T47D (cell line): ENCODE measurements around the gene INHBB.
A peak's percentile ranks its signal among the peaks of the same experiment; 100 is the strongest.
"Not testable (repeated sequence)": the region's sequence is repeated elsewhere in the genome, so short reads cannot be mapped to it uniquely, and the experiment has no call there.

Source experiments
- DNase-seq, 2 experiments: peaks; one replicate each; pipeline versions ENCODE4 v3.0.0 to v3.0.0-alpha.2; 2011 to 2012; ENCODE audit warnings: low read depth in 1 of 2, low spot score in 1 of 2
- JUND ChIP-seq: IDR thresholded peaks from 2 replicates; pipeline ENCODE4 v1.6.1; 2012; ENCODE audit warnings: low read depth
- in situ Hi-C: cut with HindIII; loops from 2 replicates; pipeline ENCODE4 v1.10.0; 2016; ENCODE audit warnings: low sequenced_read_pairs, low pct_unique_long_range_greater_than_20kb

Gene INHBB

DNA sequence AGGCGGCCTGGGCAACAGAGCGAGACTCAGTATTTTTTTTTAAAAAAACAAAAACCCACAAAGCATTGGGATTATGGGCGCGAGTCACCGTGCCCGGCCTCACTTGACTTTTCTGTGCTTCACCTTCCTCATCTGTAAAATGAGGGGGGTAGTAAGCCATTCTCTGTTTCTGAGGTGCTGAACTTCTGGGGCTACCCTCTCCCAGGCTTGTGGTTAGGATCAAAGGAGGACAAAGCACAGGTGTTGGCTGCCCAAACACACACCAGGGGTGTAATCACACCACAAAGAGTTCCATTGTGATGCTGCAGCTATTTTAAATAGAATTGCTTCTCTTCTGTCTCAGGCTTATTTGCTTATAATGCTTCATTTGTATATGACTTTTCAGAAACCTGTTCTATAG is 35.8 kb upstream of the INHBB start:
- in situ Hi-C loops = no loop called here
- DNase-seq = no peak

GRCh38 chr2:120310841-120311240 is 35.1 kb upstream of the INHBB start:
- DNase-seq, in situ Hi-C loops: not testable (repeated sequence)

More for the DNA sequence above, 35.8 kb upstream of the INHBB start:
- TF ChIP-seq JUND = no peak

DNA sequence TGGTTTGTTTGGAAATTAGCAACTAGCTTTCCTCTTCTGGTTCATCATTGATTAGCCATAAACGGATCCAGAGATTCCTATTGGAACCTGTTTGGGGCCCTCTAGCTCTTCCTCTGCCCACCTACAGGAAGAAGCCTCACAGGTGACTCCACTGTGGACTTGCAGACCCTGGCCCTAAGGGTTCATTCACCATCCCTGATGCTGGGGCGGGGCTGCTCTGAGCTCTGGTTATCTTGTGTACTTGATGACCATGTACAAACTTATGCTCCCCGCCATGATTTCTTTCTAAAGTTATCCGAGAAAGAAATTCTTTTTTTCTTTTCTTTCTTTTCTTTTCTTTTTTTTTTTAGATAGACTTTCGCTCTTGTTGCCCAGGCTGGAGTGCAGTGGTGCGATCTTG is 33.9 kb upstream of the INHBB start:
- in situ Hi-C loops = no loop called here
- DNase-seq = no peak
- TF ChIP-seq JUND = no peak

DNA sequence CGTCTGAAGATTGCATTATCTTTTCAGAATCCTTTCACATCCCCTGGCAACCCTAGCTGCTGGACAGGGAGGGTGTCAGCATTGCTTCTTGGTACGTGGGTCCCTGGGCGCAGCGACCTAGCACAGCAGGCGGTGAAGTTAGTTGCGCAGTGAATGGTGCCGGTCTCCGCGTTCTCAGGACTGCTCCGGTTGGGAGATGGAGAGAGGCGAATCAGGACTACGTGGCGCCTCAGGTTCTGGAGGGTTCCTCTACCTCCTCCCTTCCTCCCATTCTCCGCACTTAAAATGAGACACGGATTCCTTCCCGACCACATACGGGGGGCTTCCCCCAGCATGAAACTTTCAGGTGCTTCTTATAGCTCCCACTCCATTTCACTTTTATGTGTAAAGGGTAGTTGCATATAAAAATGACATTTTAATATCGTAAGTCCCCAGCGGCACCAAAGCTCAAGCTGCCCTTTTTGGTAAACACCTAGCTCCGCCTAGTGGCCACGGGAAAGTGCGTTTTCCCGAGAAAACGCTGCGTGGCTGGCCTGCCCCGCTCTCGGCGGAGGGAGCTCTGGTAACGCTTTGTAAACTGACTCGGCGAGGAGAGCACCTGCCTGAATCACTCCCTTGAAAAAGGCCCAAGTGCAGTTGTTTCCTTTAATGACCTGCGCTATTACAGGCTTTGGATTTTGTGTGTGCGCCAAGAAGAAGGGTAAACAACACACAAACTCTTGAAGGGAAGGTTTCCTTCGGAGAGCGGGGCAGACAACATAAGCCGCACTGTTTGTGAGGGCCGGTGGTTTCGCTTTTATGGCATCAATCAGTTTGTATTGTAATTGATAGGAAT is 32.9 kb upstream of the INHBB start:
- no peak for TF ChIP-seq JUND
- peak; percentile 60 to 86 for DNase-seq
- in situ Hi-C loops = no loop called here

GRCh38 chr2:120313695-120314615 is 32.0 kb upstream of the INHBB start:
- in situ Hi-C loops = no loop called here
- TF ChIP-seq JUND = no peak
- no peak for DNase-seq

DNA sequence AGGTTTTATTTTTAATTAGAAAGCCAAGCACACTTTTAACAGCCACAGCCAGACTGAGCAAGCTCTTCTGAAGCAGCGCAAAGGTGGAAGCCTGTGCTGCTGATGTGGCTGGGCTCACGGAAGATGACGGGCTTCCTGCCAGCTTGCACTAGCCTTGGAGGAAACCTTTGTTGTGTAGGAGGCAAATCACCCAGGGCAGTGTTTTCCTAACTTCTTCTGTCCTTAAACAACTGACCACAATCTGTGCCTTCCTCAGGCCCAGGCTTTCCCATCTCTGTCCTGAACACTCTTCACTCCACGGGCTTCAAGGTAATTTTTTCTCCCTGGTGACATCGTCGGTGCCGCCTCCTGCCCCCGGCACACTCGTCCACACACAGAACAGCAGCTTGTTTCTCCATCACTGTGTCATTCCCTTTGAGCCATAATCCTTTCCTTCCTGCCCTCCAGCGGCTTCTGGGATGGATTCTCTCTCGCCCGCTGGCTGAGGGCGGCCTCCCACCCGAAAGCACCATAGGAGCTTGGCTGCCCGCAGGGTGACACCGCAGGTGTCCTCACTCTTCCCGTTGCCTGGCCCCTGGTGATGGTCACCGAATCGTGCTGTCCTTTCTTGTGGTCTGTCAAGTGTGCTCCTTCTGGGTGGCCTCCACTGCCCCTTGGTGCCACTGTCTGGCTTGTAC is 31.1 kb upstream of the INHBB start:
- DNase-seq = no peak
- in situ Hi-C loops = no loop called here
- no peak for TF ChIP-seq JUND

- TF ChIP-seq JUND = no peak
- DNase-seq = no peak
- in situ Hi-C loops = no loop called here
Observed at GRCh38 chr2:120315367-120316033, 30.4 kb upstream of the INHBB start.

- DNase-seq = no peak
- in situ Hi-C loops = no loop called here
- TF ChIP-seq JUND = no peak
Observed at GRCh38 chr2:120316071-120316470, 29.9 kb upstream of the INHBB start.

GRCh38 chr2:120316528-120317179 is 29.3 kb upstream of the INHBB start:
- DNase-seq = no peak
- in situ Hi-C loops = no loop called here
- TF ChIP-seq JUND = no peak

DNA sequence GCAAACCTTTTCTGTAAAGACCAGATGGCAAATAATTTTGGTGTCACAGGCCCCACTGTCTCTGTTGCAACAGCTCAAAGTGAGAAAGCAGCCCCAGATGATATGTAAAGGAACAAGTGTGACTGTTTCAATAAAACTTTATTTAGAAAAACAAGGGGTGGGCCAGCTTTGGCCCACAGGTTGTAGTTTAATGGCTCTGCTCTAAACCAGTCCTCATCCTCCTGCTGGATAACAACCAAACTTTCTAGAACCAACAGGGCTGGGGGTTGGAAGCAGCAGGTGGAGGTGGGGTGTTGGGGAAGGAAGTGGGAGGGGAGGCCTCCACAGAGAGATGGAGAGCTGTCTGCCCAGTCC is 28.8 kb upstream of the INHBB start:
- no peak for DNase-seq
- no peak for TF ChIP-seq JUND
- in situ Hi-C loops = no loop called here

DNA sequence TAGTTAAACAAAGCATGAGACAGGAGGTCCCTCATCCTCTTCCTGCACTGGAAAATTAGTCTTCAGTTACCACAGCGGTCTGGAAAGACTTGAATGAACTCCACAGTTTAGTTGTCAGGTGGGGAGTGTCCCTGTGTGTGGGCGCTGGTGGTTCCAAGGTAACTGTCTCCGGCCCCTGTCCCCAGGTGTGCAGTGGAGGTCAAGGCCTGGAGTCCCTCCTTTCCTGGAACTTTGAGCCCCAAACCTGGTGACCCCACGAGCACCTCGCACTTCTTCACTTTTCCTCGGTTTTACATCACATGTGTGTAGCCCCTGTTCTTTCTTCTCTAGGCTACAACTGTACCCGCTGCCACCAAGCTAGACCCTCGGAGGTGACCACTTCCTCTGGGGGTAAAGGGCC is 28.0 kb upstream of the INHBB start:
- in situ Hi-C loops = no loop called here
- DNase-seq = no peak
- no peak for TF ChIP-seq JUND

GRCh38 chr2:120318626-120319025 is 27.3 kb upstream of the INHBB start:
- DNase-seq = no peak
- TF ChIP-seq JUND = no peak
- in situ Hi-C loops = no loop called here
